Measurements from ENCODE around the gene ESF1. TPM values are rescaled to one million over a fixed set of nuclear protein-coding genes. Genes with fewer than 3 reads are reported as not detected.
"Not testable (repeated sequence)": the region's sequence is repeated elsewhere in the genome, so short reads cannot be mapped to it uniquely, and the experiment has no call there.

The ESF1 gene
- total and polyA plus RNA-seq, 4 donors, result 3.5 to 7.3 (median 5.7) TPM

- TF ChIP-seq ZBTB33 (IDR thresholded peaks at IDR 0.05), result no peak
Observed at GRCh38 chr20:13765299-13765698, 19.4 kb downstream of the ESF1 start (continued).

- H3K4me3 ChIP-seq (ENCODE audit: low read depth in 1 of 3, low read length in 3 of 3); H3K4me1 ChIP-seq (ENCODE audit: control insufficient read depth in 4 of 4, insufficient read depth in 4 of 4, low read length in 3 of 4); H3K27ac ChIP-seq (ENCODE audit: low read depth in 1 of 2, low read length in 2 of 2); H3K9ac ChIP-seq (ENCODE audit: low read depth in 1 of 2, low read length in 2 of 2); DNase-seq (ENCODE audit: low spot score); H3K27me3 ChIP-seq (ENCODE audit: control insufficient read depth in 4 of 4, insufficient read depth in 4 of 4, low read length in 3 of 4); H3K9me3 ChIP-seq (ENCODE audit: control insufficient read depth in 4 of 4, low read length in 3 of 4): not testable (repeated sequence)
- 96% methylated on average over 31 of the region's 33 CpGs for WGBS
- H3K36me3 ChIP-seq (ENCODE audit: control insufficient read depth in 4 of 4, insufficient read depth in 3 of 4, low read depth in 1 of 4, low read length in 3 of 4), result peaks cover 7 to 36% (median 21%) of the 10 kb centered on the region in 4 donors
Observed at GRCh38 chr20:13760451-13760946, 24.2 kb downstream of the ESF1 start.

DNA sequence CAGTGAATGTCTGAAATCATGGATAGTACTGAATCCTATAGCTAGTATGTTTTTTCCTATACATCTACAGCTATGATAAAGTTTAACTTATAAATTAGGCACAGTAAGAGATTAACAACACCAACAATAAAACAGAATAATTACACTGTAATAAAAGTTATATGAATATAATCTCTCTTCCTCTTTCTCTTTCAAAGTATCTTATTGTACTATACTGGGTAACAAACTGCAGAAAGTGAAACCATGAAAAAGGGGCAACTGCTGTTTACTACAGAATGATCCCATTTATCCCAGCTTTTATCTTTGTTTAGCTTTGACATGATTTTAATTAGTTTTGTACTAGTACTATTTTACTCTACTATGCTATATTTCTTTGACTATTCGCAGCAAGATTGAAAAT lies 25.8 kb downstream of the ESF1 start:
- Histone ChIP-seq H3K27ac (ENCODE audit: low read depth in 1 of 2, low read length in 2 of 2) (no peak overlapping the region), H3K4me3 (ENCODE audit: low read depth in 1 of 3, low read length in 3 of 3) (no peak overlapping the region), H3K4me1 (ENCODE audit: control insufficient read depth in 4 of 4, insufficient read depth in 4 of 4, low read length in 3 of 4) (no peaks in the 10 kb centered on the region), H3K9me3 (ENCODE audit: control insufficient read depth in 4 of 4, low read length in 3 of 4) (no peaks in the 10 kb centered on the region), H3K9ac (ENCODE audit: low read depth in 1 of 2, low read length in 2 of 2) (no peak overlapping the region), H3K27me3 (ENCODE audit: control insufficient read depth in 4 of 4, insufficient read depth in 4 of 4, low read length in 3 of 4) (no peaks in the 10 kb centered on the region), H3K36me3 (ENCODE audit: control insufficient read depth in 4 of 4, insufficient read depth in 3 of 4, low read depth in 1 of 4, low read length in 3 of 4) (peaks cover 2 to 26% (median 16%) of the 10 kb centered on the region in 4 donors)
- WGBS, result 88% methylated on average over 1 of the region's 1 CpG
- TF ChIP-seq REST (IDR thresholded peaks at IDR 0.05), result no peak
- TF ChIP-seq, protein P1, sequence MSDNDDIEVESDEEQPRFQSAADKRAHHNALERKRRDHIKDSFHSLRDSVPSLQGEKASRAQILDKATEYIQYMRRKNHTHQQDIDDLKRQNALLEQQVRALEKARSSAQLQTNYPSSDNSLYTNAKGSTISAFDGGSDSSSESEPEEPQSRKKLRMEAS (IDR thresholded peaks at IDR 0.05), result no peak
- TF ChIP-seq ATF3 (IDR thresholded peaks at IDR 0.05), result no peak
- no peak for TF ChIP-seq GABPA (IDR thresholded peaks at IDR 0.05 in 1 of 2, conservative IDR thresholded peaks at IDR 0.05 in 1 of 2)
- no peak for TF ChIP-seq TAF1 (conservative IDR thresholded peaks at IDR 0.05)
- TF ChIP-seq RXRA (IDR thresholded peaks at IDR 0.05), result no peak
- TF ChIP-seq HNF4G (IDR thresholded peaks at IDR 0.05), result no peak
- TF ChIP-seq NR2F2 (IDR thresholded peaks at IDR 0.05), result no peak
- no peak for TF ChIP-seq FOXA2 (IDR thresholded peaks at IDR 0.05)
- DNase-seq (ENCODE audit: low spot score), result no peak

- TF ChIP-seq FOXA1 (IDR thresholded peaks at IDR 0.05), result no peak
- TF ChIP-seq ATF3 (IDR thresholded peaks at IDR 0.05), result no peak
- Histone ChIP-seq H3K27ac (ENCODE audit: low read depth in 1 of 2, low read length in 2 of 2) (no peak overlapping the region), H3K27me3 (ENCODE audit: control insufficient read depth in 4 of 4, insufficient read depth in 4 of 4, low read length in 3 of 4) (no peaks in the 10 kb centered on the region), H3K4me1 (ENCODE audit: control insufficient read depth in 4 of 4, insufficient read depth in 4 of 4, low read length in 3 of 4) (no peaks in the 10 kb centered on the region), H3K36me3 (ENCODE audit: control insufficient read depth in 4 of 4, insufficient read depth in 3 of 4, low read depth in 1 of 4, low read length in 3 of 4) (peaks cover 0 to 25% (median 16%) of the 10 kb centered on the region in 4 donors), H3K4me3 (ENCODE audit: low read depth in 1 of 3, low read length in 3 of 3) (no peak overlapping the region), H3K9me3 (ENCODE audit: control insufficient read depth in 4 of 4, low read length in 3 of 4) (no peaks in the 10 kb centered on the region), H3K9ac (ENCODE audit: low read depth in 1 of 2, low read length in 2 of 2) (no peak overlapping the region)
- WGBS, result 94% methylated on average over 1 of the region's 1 CpG
- DNase-seq (ENCODE audit: low spot score), result no peak
Observed at GRCh38 chr20:13756551-13756950, 28.2 kb downstream of the ESF1 start.

All from liver (tissue), 9 donors.